T-helper 2 cell treated with Interferon-gamma antibody and Interleukin-4, amounts not matched to agents 5 μg/mL and 100 μg/mL, for 36 hours (primary cell): Measurements from ENCODE around the gene ITIH4.

Experiments
- DNase-seq: peaks from one replicate; pipeline ENCODE4 v3.0.0; 2021; ENCODE audit warnings: low spot score
- H3K27ac Mint-ChIP-seq: one replicate; pipeline ENCODE4 v1.8.0; 2021; ENCODE audit warnings: mild to moderate bottlenecking, mixed read lengths
- H3K27me3 Mint-ChIP-seq: one replicate; pipeline ENCODE4 v1.8.0; 2021; ENCODE audit warnings: low read depth, mixed read lengths
- H3K36me3 Mint-ChIP-seq: one replicate; pipeline ENCODE4 v1.8.0; 2021; ENCODE audit warnings: low read depth, mixed read lengths
- H3K4me1 Mint-ChIP-seq: one replicate; pipeline ENCODE4 v1.8.0; 2021; ENCODE audit warnings: low read depth, mixed read lengths
- H3K4me3 Mint-ChIP-seq: one replicate; pipeline ENCODE4 v1.8.0; 2022; ENCODE audit warnings: mild to moderate bottlenecking, moderate library complexity, mixed read lengths
- H3K9me3 Mint-ChIP-seq: one replicate; pipeline ENCODE4 v1.8.0; 2021; ENCODE audit warnings: mixed read lengths

The ITIH4 gene

GRCh38 chr3:52793702-52794611, 36.5 kb downstream of the ITIH4 start:
- DNase-seq, result no peak
- Mint-ChIP-seq H3K36me3 (no peaks in the 10 kb centered on the region), H3K9me3 (no peaks in the 10 kb centered on the region), H3K4me3 (no peak overlapping the region), H3K27me3 (no peaks in the 10 kb centered on the region), H3K4me1 (no peaks in the 10 kb centered on the region), H3K27ac (no peak overlapping the region)

GRCh38 chr3:52792961-52793695, 37.3 kb downstream of the ITIH4 start:
- H3K9me3 Mint-ChIP-seq, result no peaks in the 10 kb centered on the region
- H3K36me3 Mint-ChIP-seq, result no peaks in the 10 kb centered on the region
- DNase-seq, result no peak
- H3K4me3 Mint-ChIP-seq, result no peak overlapping the region
- H3K27me3 Mint-ChIP-seq, result no peaks in the 10 kb centered on the region
- no peaks in the 10 kb centered on the region for H3K4me1 Mint-ChIP-seq
- no peak overlapping the region for H3K27ac Mint-ChIP-seq

GRCh38 chr3:52792413-52792812, 38.1 kb downstream of the ITIH4 start:
- Mint-ChIP-seq H3K9me3 (no peaks in the 10 kb centered on the region), H3K4me3 (no peak overlapping the region), H3K27ac (no peak overlapping the region), H3K4me1 (no peaks in the 10 kb centered on the region), H3K36me3 (no peaks in the 10 kb centered on the region), H3K27me3 (no peaks in the 10 kb centered on the region)
- no peak for DNase-seq

- no peak for DNase-seq
- Mint-ChIP-seq H3K27ac (no peak overlapping the region), H3K4me1 (no peaks in the 10 kb centered on the region), H3K36me3 (no peaks in the 10 kb centered on the region), H3K27me3 (no peaks in the 10 kb centered on the region), H3K9me3 (no peaks in the 10 kb centered on the region), H3K4me3 (no peak overlapping the region)
Measured at GRCh38 chr3:52791928-52792327, 38.5 kb downstream of the ITIH4 start.

- Mint-ChIP-seq H3K27ac (no peak overlapping the region), H3K36me3 (no peaks in the 10 kb centered on the region), H3K4me3 (no peak overlapping the region), H3K4me1 (no peaks in the 10 kb centered on the region), H3K9me3 (no peaks in the 10 kb centered on the region), H3K27me3 (no peaks in the 10 kb centered on the region)
- no peak for DNase-seq
Measured at GRCh38 chr3:52791366-52791765, 39.1 kb downstream of the ITIH4 start.

- H3K36me3 Mint-ChIP-seq, result no peaks in the 10 kb centered on the region
- no peaks in the 10 kb centered on the region for H3K9me3 Mint-ChIP-seq
- H3K27ac Mint-ChIP-seq, result no peak overlapping the region
- H3K4me3 Mint-ChIP-seq, result no peak overlapping the region
- H3K4me1 Mint-ChIP-seq, result no peaks in the 10 kb centered on the region
- H3K27me3 Mint-ChIP-seq, result no peaks in the 10 kb centered on the region
- DNase-seq, result no peak
Measured at GRCh38 chr3:52790741-52791140, 39.7 kb downstream of the ITIH4 start.

- no peak overlapping the region for H3K4me3 Mint-ChIP-seq
- no peaks in the 10 kb centered on the region for H3K27me3 Mint-ChIP-seq
- H3K36me3 Mint-ChIP-seq, result no peaks in the 10 kb centered on the region
- H3K4me1 Mint-ChIP-seq, result no peaks in the 10 kb centered on the region
- H3K27ac Mint-ChIP-seq, result no peak overlapping the region
- H3K9me3 Mint-ChIP-seq, result no peaks in the 10 kb centered on the region
- no peak for DNase-seq
Measured at GRCh38 chr3:52790337-52790736, 40.1 kb downstream of the ITIH4 start.

GRCh38 chr3:52789746-52790040, 40.8 kb downstream of the ITIH4 start:
- Mint-ChIP-seq H3K27me3 (no peaks in the 10 kb centered on the region), H3K27ac (no peak overlapping the region), H3K9me3 (no peaks in the 10 kb centered on the region), H3K4me1 (no peaks in the 10 kb centered on the region), H3K4me3 (no peak overlapping the region), H3K36me3 (no peaks in the 10 kb centered on the region)
- no peak for DNase-seq

GRCh38 chr3:52788890-52789745, 41.4 kb downstream of the ITIH4 start:
- H3K4me1 Mint-ChIP-seq, result no peaks in the 10 kb centered on the region
- H3K27me3 Mint-ChIP-seq, result no peaks in the 10 kb centered on the region
- H3K9me3 Mint-ChIP-seq, result no peaks in the 10 kb centered on the region
- no peaks in the 10 kb centered on the region for H3K36me3 Mint-ChIP-seq
- DNase-seq, result no peak
- H3K4me3 Mint-ChIP-seq, result no peak overlapping the region
- H3K27ac Mint-ChIP-seq, result no peak overlapping the region

- Mint-ChIP-seq H3K27me3 (no peaks in the 10 kb centered on the region), H3K4me1 (no peaks in the 10 kb centered on the region), H3K9me3 (no peaks in the 10 kb centered on the region), H3K36me3 (no peaks in the 10 kb centered on the region), H3K27ac (no peak overlapping the region), H3K4me3 (no peak overlapping the region)
- DNase-seq, result no peak
Measured at GRCh38 chr3:52787672-52788625, 42.5 kb downstream of the ITIH4 start.

- Mint-ChIP-seq H3K4me3 (no peak overlapping the region), H3K27ac (no peak overlapping the region), H3K9me3 (no peaks in the 10 kb centered on the region), H3K4me1 (no peaks in the 10 kb centered on the region), H3K27me3 (no peaks in the 10 kb centered on the region), H3K36me3 (no peaks in the 10 kb centered on the region)
- no peak for DNase-seq
Measured at GRCh38 chr3:52787246-52787645, 43.2 kb downstream of the ITIH4 start.

- Mint-ChIP-seq H3K27me3 (no peaks in the 10 kb centered on the region), H3K4me3 (no peak overlapping the region), H3K27ac (no peak overlapping the region), H3K36me3 (no peaks in the 10 kb centered on the region), H3K4me1 (no peaks in the 10 kb centered on the region), H3K9me3 (no peaks in the 10 kb centered on the region)
- DNase-seq, result no peak
Measured at GRCh38 chr3:52786330-52787215, 43.9 kb downstream of the ITIH4 start.
